OCI-LY1 (cell line): Measurements from ENCODE around the gene UNC93B1.

Experiments used
- H2AFZ ChIP-seq: fragments of 200-600 bp; sonication (generic), shearing (Covaris generic); 2 replicates; pipeline ENCODE4 v1.6.0; 2014; ENCODE audit warnings: antibody characterized with exemption, mild to moderate bottlenecking, low read length
- H3F3A ChIP-seq: fragments of 200-600 bp; sonication (generic), shearing (Covaris generic); 2 replicates; pipeline ENCODE4 v1.6.0; 2014; ENCODE audit warnings: mild to moderate bottlenecking, antibody characterized with exemption, low read length, moderate library complexity; ENCODE audit not compliant: insufficient read depth
- H3K27ac ChIP-seq: fragments of 200-600 bp; sonication (generic); 2 replicates; pipeline ENCODE4 v1.5.1; 2014; ENCODE audit warnings: low read length, mixed run types, mild to moderate bottlenecking, low read depth; ENCODE audit not compliant: poor library complexity, severe bottlenecking
- H3K27me3 ChIP-seq: fragments of 200-600 bp; sonication (generic); 2 replicates; pipeline ENCODE4 v1.6.0; 2014; ENCODE audit warnings: antibody characterized with exemption, mild to moderate bottlenecking, low read length, moderate library complexity; ENCODE audit not compliant: insufficient read depth
- H3K36me3 ChIP-seq: fragments of 200-600 bp; sonication (generic); 2 replicates; pipeline ENCODE4 v1.6.1; 2014; ENCODE audit warnings: mild to moderate bottlenecking, antibody characterized with exemption, low read length, moderate library complexity, mixed read lengths; ENCODE audit not compliant: insufficient read depth
- H3K4me1 ChIP-seq: fragments of 200-600 bp; sonication (generic); 2 replicates; pipeline ENCODE4 v1.5.1; 2014; ENCODE audit warnings: mild to moderate bottlenecking, low read length, moderate library complexity; ENCODE audit not compliant: insufficient read depth, severe bottlenecking
- H3K4me2 ChIP-seq: fragments of 200-600 bp; sonication (generic), shearing (Covaris generic); 2 replicates; pipeline ENCODE4 v1.6.1; 2014; ENCODE audit warnings: low read length
- H3K4me3 ChIP-seq: fragments of 200-600 bp; sonication (generic); 2 replicates; pipeline ENCODE4 v1.5.1; 2014; ENCODE audit warnings: low read length, low read depth, mild to moderate bottlenecking, mixed read lengths; ENCODE audit not compliant: poor library complexity, severe bottlenecking
- H3K79me2 ChIP-seq: fragments of 200-600 bp; shearing (Covaris generic); 2 replicates; pipeline ENCODE4 v1.6.1; 2016; ENCODE audit warnings: mixed run types, low read length, mixed read lengths; ENCODE audit not compliant: insufficient read depth
- H3K9ac ChIP-seq: fragments of 200-600 bp; sonication (generic), shearing (Covaris generic); 2 replicates; pipeline ENCODE4 v1.6.1; 2014; ENCODE audit warnings: mild to moderate bottlenecking, low read length, mixed read lengths
- H3K9me2 ChIP-seq: fragments of 200-600 bp; sonication (generic), shearing (Covaris generic); 2 replicates; pipeline ENCODE4 v1.6.1; 2014; ENCODE audit warnings: low read depth, mild to moderate bottlenecking, low read length, mixed read lengths
- H3K9me3 ChIP-seq: fragments of 200-600 bp; shearing (Covaris generic); 2 replicates; pipeline ENCODE4 v1.6.1; 2014; ENCODE audit warnings: low read length, mixed read lengths
- H4K20me1 ChIP-seq: fragments of 200-600 bp; sonication (generic), shearing (Covaris generic); 2 replicates; pipeline ENCODE4 v1.6.0; 2016; ENCODE audit warnings: mild to moderate bottlenecking, low read length; ENCODE audit not compliant: insufficient read depth
- EZH2 ChIP-seq: fragments of 200-600 bp; sonication (generic), shearing (Covaris generic); IDR thresholded peaks from 2 replicates; pipeline ENCODE4 v1.8.0; 2017; ENCODE audit warnings: borderline replicate concordance, mixed run types, mild to moderate bottlenecking, antibody characterized with exemption, low read length, moderate library complexity, mixed read lengths
- TF ChIP-seq, protein P1 (sequence below): fragments of 200-600 bp; sonication (generic), shearing (Covaris generic); IDR thresholded peaks from 2 replicates; pipeline ENCODE4 v1.5.1; 2017; ENCODE audit warnings: mild to moderate bottlenecking, antibody characterized with exemption, low read length, moderate library complexity, mixed read lengths

UNC93B1 gene

GRCh38 chr11:68038226-68038717, 34.4 kb upstream of the UNC93B1 start:
- H3K4me3 ChIP-seq = peak overlapping the region; percentile 95
- H3K9me2 ChIP-seq = no peaks in the 10 kb centered on the region
- no peaks in the 10 kb centered on the region for H3K9me3 ChIP-seq
- H3F3A ChIP-seq = no peaks in the 10 kb centered on the region
- TF ChIP-seq, protein P1, sequence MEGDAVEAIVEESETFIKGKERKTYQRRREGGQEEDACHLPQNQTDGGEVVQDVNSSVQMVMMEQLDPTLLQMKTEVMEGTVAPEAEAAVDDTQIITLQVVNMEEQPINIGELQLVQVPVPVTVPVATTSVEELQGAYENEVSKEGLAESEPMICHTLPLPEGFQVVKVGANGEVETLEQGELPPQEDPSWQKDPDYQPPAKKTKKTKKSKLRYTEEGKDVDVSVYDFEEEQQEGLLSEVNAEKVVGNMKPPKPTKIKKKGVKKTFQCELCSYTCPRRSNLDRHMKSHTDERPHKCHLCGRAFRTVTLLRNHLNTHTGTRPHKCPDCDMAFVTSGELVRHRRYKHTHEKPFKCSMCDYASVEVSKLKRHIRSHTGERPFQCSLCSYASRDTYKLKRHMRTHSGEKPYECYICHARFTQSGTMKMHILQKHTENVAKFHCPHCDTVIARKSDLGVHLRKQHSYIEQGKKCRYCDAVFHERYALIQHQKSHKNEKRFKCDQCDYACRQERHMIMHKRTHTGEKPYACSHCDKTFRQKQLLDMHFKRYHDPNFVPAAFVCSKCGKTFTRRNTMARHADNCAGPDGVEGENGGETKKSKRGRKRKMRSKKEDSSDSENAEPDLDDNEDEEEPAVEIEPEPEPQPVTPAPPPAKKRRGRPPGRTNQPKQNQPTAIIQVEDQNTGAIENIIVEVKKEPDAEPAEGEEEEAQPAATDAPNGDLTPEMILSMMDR = no peak
- TF ChIP-seq EZH2 = no peak
- H3K9ac ChIP-seq = peak overlapping the region; percentile 92
- H3K27ac ChIP-seq = peak overlapping the region; percentile 76
- no peak overlapping the region for H2AFZ ChIP-seq
- H3K36me3 ChIP-seq = peaks cover 19% of the 10 kb centered on the region; the same call in 1 of the 2 replicates
- peak overlapping the region; percentile 91 for H3K4me2 ChIP-seq
- peaks cover 41% of the 10 kb centered on the region for H3K4me1 ChIP-seq
- no peaks in the 10 kb centered on the region for H3K27me3 ChIP-seq
- no peaks in the 10 kb centered on the region for H4K20me1 ChIP-seq
- no peaks in the 10 kb centered on the region for H3K79me2 ChIP-seq

DNA sequence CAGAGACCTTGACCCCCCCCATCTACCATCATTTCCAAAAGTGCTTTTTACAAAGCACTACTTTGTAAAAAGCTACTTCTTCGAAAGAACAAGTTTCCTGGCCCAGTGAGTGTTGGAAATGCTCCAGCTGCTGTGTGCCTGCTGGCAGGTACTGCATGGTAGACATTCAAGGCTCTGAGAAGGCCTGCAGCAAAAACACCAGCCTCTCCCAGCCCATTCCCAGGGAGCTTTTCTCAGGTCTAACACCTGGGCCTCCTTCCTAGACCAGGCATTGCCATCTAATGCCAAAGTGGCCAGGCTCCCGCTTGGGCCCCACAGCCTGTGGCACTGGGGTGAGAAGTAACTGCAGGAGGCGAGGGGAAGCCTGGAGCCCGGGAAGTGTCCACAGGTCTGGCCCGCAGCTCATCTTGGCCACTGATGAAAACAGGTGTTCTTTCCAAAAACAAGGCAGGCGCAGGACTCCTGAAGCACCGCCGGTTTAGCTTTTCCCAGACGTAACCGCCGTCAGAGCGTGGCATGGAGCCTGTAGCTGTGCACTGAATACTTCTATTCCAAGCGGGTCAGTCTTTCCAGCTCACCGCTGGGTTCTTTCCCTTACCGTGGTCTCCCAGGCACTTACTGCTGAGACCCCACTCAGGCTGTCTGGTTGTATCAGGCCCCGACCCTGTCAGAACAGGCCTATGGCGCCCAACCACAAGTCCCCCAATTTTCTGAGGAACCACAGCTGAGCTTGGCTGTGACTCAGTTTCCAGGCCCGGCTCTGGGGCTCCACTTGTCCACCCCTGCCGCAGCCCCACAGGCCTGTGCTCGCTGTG, 33.7 kb upstream of the UNC93B1 start:
- Histone ChIP-seq H4K20me1 (no peaks in the 10 kb centered on the region), H3K4me1 (peaks cover 34% of the 10 kb centered on the region), H3K27ac (peak overlapping the region; percentile 76), H2AFZ (no peak overlapping the region), H3F3A (no peaks in the 10 kb centered on the region), H3K36me3 (peaks cover 19% of the 10 kb centered on the region; the same call in 1 of the 2 replicates), H3K4me2 (no peak overlapping the region), H3K4me3 (no peak overlapping the region), H3K9ac (no peak overlapping the region; the same call in 1 of the 2 replicates), H3K27me3 (no peaks in the 10 kb centered on the region), H3K9me2 (no peaks in the 10 kb centered on the region), H3K9me3 (no peaks in the 10 kb centered on the region), H3K79me2 (no peaks in the 10 kb centered on the region)
- TF ChIP-seq, protein P1 = no peak
- TF ChIP-seq EZH2 = no peak

- Histone ChIP-seq H3K4me3 (no peak overlapping the region), H3K9ac (no peak overlapping the region), H3F3A (no peaks in the 10 kb centered on the region), H3K27me3 (no peaks in the 10 kb centered on the region), H3K9me2 (no peaks in the 10 kb centered on the region), H2AFZ (no peak overlapping the region), H3K27ac (peak overlapping the region; percentile 70), H4K20me1 (no peaks in the 10 kb centered on the region), H3K4me2 (no peak overlapping the region), H3K36me3 (peaks cover 24% of the 10 kb centered on the region; the same call in 1 of the 2 replicates), H3K4me1 (peaks cover 35% of the 10 kb centered on the region), H3K79me2 (no peaks in the 10 kb centered on the region), H3K9me3 (no peaks in the 10 kb centered on the region)
- no peak for TF ChIP-seq EZH2
- TF ChIP-seq, protein P1 = no peak
Measured at GRCh38 chr11:68036717-68037239, 32.9 kb upstream of the UNC93B1 start.
